PC-9 (cell line): Measurements from ENCODE around the gene TAS1R3. TPM values are rescaled to one million over a fixed set of nuclear protein-coding genes. Genes with fewer than 3 reads are reported as not detected.

Experiments
- BruUV-seq: library from RNA; stranded (reverse); fragments of 400-500 nt; replicated peaks from 2 replicates; lab custom pipeline; 2021; lab: Mats Ljungman, UMichigan
- CTCF ChIA-PET: fragments of 300-600 bp; sonication (Branson Sonifier 250); formaldehyde crosslinking; loops from one replicate; lab custom pipeline; 2022; ENCODE audit warnings: antibody characterized with exemption; lab: Charles Lee
- POLR2A ChIA-PET: fragments of 300-600 bp; sonication (Branson Sonifier 250); formaldehyde crosslinking; loops from one replicate; lab custom pipeline; 2022; ENCODE audit warnings: antibody characterized with exemption; ENCODE audit not compliant: unreplicated experiment; lab: Charles Lee
- DNase-seq, 2 experiments: peaks; one replicate each; pipeline versions ENCODE4 v3.0.0 to v3.0.0-alpha.2; 2015 to 2022; ENCODE audit warnings: mixed read lengths in 1 of 2
- H2AFZ ChIP-seq: fragments of 200-600 bp; sonication (generic); 2 replicates; pipeline ENCODE4 v1.8.1; 2017; ENCODE audit warnings: antibody characterized with exemption
- H3F3A ChIP-seq: fragments of 200-600 bp; sonication (generic); 2 replicates; pipeline ENCODE4 v1.8.1; 2017; ENCODE audit warnings: antibody characterized with exemption, mild to moderate bottlenecking, low read depth; ENCODE audit not compliant: insufficient read depth
- H3K27ac ChIP-seq: fragments of 200-600 bp; sonication (generic); 2 replicates; pipeline ENCODE4 v1.6.1; 2016; ENCODE audit warnings: mixed run types
- H3K27me3 ChIP-seq: fragments of 200-600 bp; sonication (generic); 2 replicates; pipeline ENCODE4 v1.6.1; 2016; ENCODE audit warnings: low read depth, mixed run types; ENCODE audit not compliant: insufficient read depth
- H3K36me3 ChIP-seq: fragments of 200-600 bp; sonication (generic); 2 replicates; pipeline ENCODE4 v1.6.1; 2016; ENCODE audit warnings: low read depth, mixed run types
- H3K4me1 ChIP-seq: fragments of 200-600 bp; sonication (generic); replicated peaks from 2 replicates; pipeline ENCODE4 v1.6.1; 2016; ENCODE audit warnings: mixed run types; ENCODE audit not compliant: insufficient read depth
- H3K4me2 ChIP-seq: fragments of 200-600 bp; sonication (generic); 2 replicates; pipeline ENCODE4 v1.6.1; 2017; ENCODE audit warnings: mixed run types
- H3K4me3 ChIP-seq: fragments of 200-600 bp; sonication (generic); 2 replicates; pipeline ENCODE4 v1.6.1; 2016; ENCODE audit warnings: mixed run types
- H3K79me2 ChIP-seq: fragments of 200-600 bp; sonication (generic); 2 replicates; pipeline ENCODE4 v1.6.1; 2017; ENCODE audit warnings: low read depth, mixed run types
- H3K9me2 ChIP-seq: fragments of 200-600 bp; sonication (generic); 2 replicates; pipeline ENCODE4 v1.8.1; 2017; ENCODE audit warnings: mild to moderate bottlenecking; ENCODE audit not compliant: insufficient read depth
- H3K9me3 ChIP-seq: fragments of 200-600 bp; sonication (generic); 2 replicates; pipeline ENCODE4 v1.8.1; 2016; ENCODE audit warnings: low read depth; ENCODE audit not compliant: insufficient read depth
- H4K20me1 ChIP-seq: fragments of 200-600 bp; sonication (generic); 2 replicates; pipeline ENCODE4 v1.8.1; 2017; ENCODE audit not compliant: insufficient read depth
- EZH2 ChIP-seq: fragments of 200-600 bp; sonication (generic); IDR thresholded peaks from 2 replicates; pipeline ENCODE4 v1.8.0; 2017; ENCODE audit warnings: antibody characterized with exemption, low read depth
- intact Hi-C: fragments of 100-400 bp; cut with micrococcal nuclease; formaldehyde crosslinking; loops from one replicate; pipeline ENCODE4 v1.10.0; 2022; ENCODE audit not compliant: unreplicated experiment
- total RNA-seq: library from RNA; stranded (reverse); gene quantifications from 2 replicates; pipeline ENCODE4 v1.2.3, GENCODE V29; 2021
- TF ChIP-seq, protein P1 (sequence below): fragments of 200-600 bp; sonication (generic); conservative IDR thresholded peaks from 2 replicates; pipeline ENCODE4 v1.6.1; 2017; ENCODE audit warnings: mixed run types, antibody characterized with exemption, mild to moderate bottlenecking, moderate library complexity

Gene TAS1R3
- total RNA-seq, 1 experiment from 2014 or later = 0.57 TPM

- intact Hi-C loops = no loop called here
- TF ChIP-seq, protein P1, sequence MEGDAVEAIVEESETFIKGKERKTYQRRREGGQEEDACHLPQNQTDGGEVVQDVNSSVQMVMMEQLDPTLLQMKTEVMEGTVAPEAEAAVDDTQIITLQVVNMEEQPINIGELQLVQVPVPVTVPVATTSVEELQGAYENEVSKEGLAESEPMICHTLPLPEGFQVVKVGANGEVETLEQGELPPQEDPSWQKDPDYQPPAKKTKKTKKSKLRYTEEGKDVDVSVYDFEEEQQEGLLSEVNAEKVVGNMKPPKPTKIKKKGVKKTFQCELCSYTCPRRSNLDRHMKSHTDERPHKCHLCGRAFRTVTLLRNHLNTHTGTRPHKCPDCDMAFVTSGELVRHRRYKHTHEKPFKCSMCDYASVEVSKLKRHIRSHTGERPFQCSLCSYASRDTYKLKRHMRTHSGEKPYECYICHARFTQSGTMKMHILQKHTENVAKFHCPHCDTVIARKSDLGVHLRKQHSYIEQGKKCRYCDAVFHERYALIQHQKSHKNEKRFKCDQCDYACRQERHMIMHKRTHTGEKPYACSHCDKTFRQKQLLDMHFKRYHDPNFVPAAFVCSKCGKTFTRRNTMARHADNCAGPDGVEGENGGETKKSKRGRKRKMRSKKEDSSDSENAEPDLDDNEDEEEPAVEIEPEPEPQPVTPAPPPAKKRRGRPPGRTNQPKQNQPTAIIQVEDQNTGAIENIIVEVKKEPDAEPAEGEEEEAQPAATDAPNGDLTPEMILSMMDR = no peak
- no peak for TF ChIP-seq EZH2
Measured at GRCh38 chr1:1336446-1336845, 5.4 kb downstream of the TAS1R3 start.

GRCh38 chr1:1336931-1337792, 6.1 kb downstream of the TAS1R3 start:
- H3K36me3 ChIP-seq = peaks cover 10% of the 10 kb centered on the region; the same call in 1 of the 2 replicates
- H3K4me1 ChIP-seq = no peaks in the 10 kb centered on the region
- POLR2A ChIA-PET = interaction anchor here (0.7 kb wide), 1 partner anchor 12 kb away, joined by 3 read pairs; no protein-coding TSS in a partner anchor
- H3K4me2 ChIP-seq = no peak overlapping the region
- no peak for DNase-seq
- H4K20me1 ChIP-seq = peaks cover 9% of the 10 kb centered on the region
- H3F3A ChIP-seq = peaks cover 21% of the 10 kb centered on the region; the same call in 1 of the 2 replicates
- no peaks in the 10 kb centered on the region for H3K27me3 ChIP-seq
- no TSS peak for BruUV-seq
- CTCF ChIA-PET = no interaction called here
- H2AFZ ChIP-seq = no peak overlapping the region
- intact Hi-C loops = no loop called here
- no peaks in the 10 kb centered on the region for H3K9me2 ChIP-seq
- TF ChIP-seq, protein P1 = no peak
- no peak for TF ChIP-seq EZH2
- no peaks in the 10 kb centered on the region for H3K9me3 ChIP-seq
- H3K27ac ChIP-seq = no peak overlapping the region
- no peak overlapping the region for H3K4me3 ChIP-seq
- peaks cover 19% of the 10 kb centered on the region for H3K79me2 ChIP-seq

More at GRCh38 chr1:1336446-1336845, 5.4 kb downstream of the TAS1R3 start:
- H3K4me1 ChIP-seq = peaks cover 2% of the 10 kb centered on the region
- peaks cover 12% of the 10 kb centered on the region for H3K79me2 ChIP-seq
- no peaks in the 10 kb centered on the region for H3K9me3 ChIP-seq
- no TSS peak for BruUV-seq
- peaks cover 4% of the 10 kb centered on the region; the same call in 1 of the 2 replicates for H3K36me3 ChIP-seq
- H3K27me3 ChIP-seq = no peaks in the 10 kb centered on the region
- H3K4me3 ChIP-seq = no peak overlapping the region
- ChIA-PET POLR2A (no interaction called here), CTCF (no interaction called here)
- H3K27ac ChIP-seq = no peak overlapping the region
- peaks cover 17% of the 10 kb centered on the region; the same call in 1 of the 2 replicates for H3F3A ChIP-seq
- DNase-seq = no peak
- H3K9me2 ChIP-seq = no peaks in the 10 kb centered on the region
- H3K4me2 ChIP-seq = no peak overlapping the region
- H2AFZ ChIP-seq = no peak overlapping the region
- peaks cover 9% of the 10 kb centered on the region for H4K20me1 ChIP-seq

DNA sequence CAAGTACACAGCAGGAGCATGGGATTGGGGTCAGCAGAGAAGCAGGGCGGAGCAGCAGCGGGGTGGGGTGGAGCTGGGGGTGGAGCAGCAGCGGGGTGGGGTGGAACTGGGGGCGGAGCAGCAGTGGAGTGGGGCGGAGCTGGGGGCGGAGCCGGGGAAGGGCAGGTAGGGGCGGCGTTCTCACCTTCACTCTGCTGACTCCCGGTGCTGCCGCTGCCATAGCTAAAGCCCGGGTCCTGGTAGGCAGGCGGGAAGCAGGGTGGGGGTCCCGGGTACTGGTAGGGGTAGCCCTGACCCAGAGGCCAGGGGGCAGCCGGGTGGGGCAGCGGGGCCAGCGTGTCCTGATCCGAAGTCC, 6.7 kb downstream of the TAS1R3 start:
- H3K4me2 ChIP-seq = no peak overlapping the region
- H3K4me3 ChIP-seq = no peak overlapping the region
- no peak for DNase-seq
- no peaks in the 10 kb centered on the region for H3K9me2 ChIP-seq
- H3K27me3 ChIP-seq = no peaks in the 10 kb centered on the region
- peaks cover 25% of the 10 kb centered on the region for H3K79me2 ChIP-seq
- peaks cover 27% of the 10 kb centered on the region; the same call in 1 of the 2 replicates for H3F3A ChIP-seq
- no peaks in the 10 kb centered on the region for H3K9me3 ChIP-seq
- TF ChIP-seq EZH2 = no peak
- TF ChIP-seq, protein P1 = no peak
- peaks cover 10% of the 10 kb centered on the region; the same call in 1 of the 2 replicates for H3K36me3 ChIP-seq
- CTCF ChIA-PET = interaction anchor here (0.6 kb wide), 1 partner anchor 93 kb away, joined by 5 read pairs; no protein-coding TSS in a partner anchor
- no peak overlapping the region for H3K27ac ChIP-seq
- H3K4me1 ChIP-seq = peaks cover 6% of the 10 kb centered on the region
- intact Hi-C loops = no loop called here
- no peak overlapping the region for H2AFZ ChIP-seq
- BruUV-seq = no TSS peak
- POLR2A ChIA-PET = interaction anchor here (0.7 kb wide), 1 partner anchor 13 kb away, joined by 3 read pairs; no protein-coding TSS in a partner anchor
- peaks cover 9% of the 10 kb centered on the region for H4K20me1 ChIP-seq
